HG02759 (cell line): ENCODE measurements around the gene MYO10.
"Not testable (repeated sequence)": the region's sequence is repeated elsewhere in the genome, so short reads cannot be mapped to it uniquely, and the experiment has no call there.

Experiments used
- ATAC-seq: cut with Tn5 transposase; IDR thresholded peaks from one replicate; pipeline ENCODE4 v1.9.1; 2021; ENCODE audit warnings: mild to moderate bottlenecking, moderate library complexity; ENCODE audit not compliant: unreplicated experiment

MYO10 gene

DNA sequence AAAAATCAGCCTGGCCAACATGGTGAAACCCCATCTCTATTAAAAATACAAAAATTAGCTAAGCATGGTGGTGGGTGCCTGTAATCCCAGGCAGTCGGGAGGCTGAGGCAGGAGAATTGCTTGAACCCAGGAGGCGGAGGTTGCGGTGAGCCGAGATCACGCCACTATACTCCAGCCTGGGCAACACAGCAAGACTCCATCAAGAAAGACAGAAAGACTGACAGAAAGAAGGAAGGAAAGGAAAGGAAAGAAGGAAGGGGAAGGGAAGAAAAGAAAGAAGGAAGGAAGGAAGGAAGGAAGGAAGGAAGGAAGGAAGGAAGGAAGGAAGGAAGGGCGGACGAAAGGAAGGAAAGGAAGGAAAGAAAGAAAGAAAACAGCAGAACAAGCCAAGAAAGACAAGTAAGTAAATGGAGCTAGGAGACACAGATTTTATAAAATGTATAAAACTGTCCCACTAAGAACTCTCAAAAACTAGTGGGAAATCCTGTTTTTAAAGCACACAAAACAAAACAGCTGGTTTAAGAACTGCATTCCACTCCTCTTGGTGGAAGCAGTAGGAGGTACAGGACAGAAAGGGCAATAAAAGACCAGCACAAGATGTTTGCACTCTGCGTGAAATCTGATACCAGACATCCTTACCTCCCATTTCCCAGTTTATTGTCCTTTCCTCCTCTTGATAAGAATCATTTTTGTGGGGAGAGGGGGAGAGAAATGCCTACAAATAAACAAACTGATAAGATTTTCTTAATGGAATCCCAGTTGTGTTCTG lies 46.7 kb downstream of the MYO10 start:
- ATAC-seq: no peak

DNA sequence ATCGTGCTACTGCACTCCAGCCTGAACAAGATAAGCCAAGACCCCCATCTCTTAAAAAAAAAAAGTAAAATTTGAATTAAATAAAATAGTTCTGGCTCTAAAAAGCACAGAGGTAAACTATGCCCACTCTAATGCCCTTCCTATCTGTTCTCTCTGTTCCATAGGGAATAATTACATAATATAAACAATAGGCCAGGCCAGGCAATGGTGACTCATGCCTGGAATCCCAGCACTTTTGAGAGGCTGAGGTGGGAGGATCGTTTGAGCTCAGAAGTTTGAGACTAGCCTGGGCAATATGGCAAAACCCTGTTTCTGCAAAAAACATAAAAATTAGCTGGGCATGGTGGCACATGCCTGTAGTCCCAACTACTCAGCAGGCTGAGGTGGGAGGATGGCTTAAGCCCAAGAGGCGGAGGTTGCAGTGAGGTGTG lies 47.4 kb downstream of the MYO10 start:
- ATAC-seq: no peak

DNA sequence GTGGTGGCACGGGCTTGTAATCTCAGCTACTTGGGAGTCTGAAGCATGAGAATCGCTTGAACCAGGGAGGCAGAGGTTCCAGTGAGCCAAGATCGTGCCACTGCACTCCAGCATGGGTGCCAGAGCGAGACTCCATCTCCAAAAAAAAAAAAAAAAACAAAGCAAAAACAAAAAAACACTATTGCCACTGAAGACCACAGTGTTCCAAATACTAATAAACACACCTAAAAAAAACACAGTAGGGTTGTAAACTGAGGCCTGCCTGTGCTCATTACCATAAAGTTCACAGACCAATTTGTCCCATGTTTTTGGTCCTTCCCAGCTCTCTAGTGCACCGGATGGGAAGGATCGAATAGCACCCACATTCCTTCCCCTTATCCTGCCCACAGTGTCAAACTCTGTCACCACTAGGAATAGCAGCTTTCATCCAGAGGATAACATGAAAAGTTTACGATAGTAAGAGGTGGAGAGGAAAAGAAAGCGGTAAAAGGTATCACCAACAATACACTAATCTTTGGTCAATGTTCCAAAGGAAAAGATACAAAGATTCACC lies 49.2 kb downstream of the MYO10 start:
- no peak for ATAC-seq

DNA sequence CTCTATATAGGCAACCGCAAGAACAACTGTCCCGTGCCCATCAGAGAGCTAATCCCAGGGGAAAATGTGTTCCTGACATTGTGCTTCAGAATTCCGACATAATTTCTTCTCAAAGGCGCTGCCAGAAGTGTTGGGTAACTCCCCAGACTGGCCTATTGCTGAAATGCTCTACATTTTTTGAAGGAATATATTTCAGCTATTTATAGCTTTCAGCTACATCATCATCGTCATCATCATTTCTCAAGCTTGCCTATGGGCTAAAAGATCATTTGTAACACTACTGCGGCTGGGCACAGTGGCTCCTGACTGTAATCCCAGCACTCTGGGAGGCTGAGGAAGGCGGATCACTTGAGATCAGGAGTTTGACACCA lies 49.7 kb downstream of the MYO10 start:
- no peak for ATAC-seq

DNA sequence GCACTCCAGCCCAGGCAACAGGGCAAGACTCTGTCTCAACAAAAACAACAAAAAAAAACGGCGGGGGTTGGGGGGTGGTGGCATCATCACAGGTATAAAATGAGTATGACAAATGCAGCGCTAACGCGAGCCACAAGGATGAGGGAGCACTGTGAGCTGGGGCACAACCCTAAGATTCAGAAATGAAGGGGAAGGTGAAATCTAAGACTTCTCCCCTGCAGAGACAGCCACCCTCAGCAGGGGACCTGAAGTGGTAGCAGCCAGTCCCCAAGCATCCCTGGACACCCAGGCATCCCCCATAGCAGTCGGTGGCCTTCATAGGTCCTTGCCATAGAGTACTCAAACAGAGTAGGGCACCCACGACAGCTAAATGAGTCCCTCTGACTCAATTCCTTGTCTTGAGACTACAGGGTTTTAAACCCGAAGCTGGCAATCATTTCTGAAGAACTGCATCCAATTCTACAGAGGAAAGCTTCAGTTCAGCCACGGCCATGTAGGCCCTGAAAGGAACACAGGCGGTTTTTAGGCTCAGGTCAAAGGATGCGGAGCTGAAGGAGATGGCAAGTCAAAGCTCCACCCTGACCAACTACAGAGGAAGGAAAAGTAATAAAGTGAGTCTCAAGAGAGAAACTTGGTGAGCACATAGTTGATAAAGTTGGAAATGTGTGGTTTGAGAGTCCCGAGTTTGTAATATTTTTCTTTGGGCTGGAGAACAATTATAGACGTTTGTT lies 50.3 kb downstream of the MYO10 start:
- ATAC-seq: no peak

DNA sequence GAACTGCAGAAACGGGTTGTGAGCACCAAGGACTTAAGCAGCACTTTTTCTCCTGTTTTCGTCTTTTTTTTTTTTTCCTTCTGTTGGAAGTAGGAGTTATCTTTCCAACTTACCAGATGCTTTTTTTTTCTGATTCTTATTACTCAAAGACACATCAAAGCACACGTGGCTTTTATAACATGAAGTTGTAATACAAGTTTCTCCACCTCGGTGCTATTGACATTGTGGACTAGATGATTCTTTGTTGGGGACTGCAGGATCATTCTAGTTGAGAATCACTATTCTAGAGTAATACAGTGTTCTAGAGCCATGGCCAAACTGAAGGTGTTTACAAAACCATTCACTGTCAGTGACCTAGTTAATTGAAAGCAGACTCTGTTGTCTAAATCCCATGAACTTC lies 51.5 kb downstream of the MYO10 start:
- no peak for ATAC-seq

DNA sequence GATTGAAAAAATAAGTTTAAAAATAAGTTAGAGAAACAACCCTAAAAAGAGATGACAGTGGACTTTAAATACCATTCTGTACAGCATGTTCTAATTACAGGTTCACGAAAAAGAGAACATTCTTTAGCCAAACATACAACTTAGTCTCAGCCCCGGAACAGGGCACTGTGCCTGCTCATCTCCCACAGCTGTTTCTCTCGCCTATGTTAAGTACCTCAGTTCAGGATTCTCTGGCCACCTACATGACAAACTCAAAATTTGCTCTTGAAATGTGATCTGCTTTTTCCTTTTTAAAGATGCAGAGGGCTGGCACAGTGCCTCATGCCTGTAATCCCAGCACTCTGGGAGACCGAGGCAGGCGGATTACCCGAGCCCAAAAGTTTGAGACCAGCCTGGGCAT lies 52.3 kb downstream of the MYO10 start:
- no peak for ATAC-seq

DNA sequence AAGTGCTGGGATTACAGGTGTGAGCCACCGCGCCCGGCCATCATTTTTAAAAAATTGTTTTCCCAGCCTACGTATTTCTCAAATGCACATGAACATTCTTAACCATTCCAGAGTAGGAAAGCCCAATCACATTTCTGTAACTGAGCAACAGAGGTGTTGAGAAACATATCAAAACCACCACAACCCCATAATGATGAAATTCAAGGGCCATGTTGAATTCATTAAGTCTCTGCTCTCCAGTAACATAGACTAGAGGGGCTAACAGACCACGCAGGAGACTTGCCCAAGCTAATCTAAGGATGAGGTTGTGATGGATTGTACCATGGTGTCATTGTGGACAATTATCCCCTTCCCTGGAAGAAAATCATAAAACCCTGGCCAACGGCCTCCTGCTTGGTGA lies 52.9 kb downstream of the MYO10 start:
- ATAC-seq: no peak

DNA sequence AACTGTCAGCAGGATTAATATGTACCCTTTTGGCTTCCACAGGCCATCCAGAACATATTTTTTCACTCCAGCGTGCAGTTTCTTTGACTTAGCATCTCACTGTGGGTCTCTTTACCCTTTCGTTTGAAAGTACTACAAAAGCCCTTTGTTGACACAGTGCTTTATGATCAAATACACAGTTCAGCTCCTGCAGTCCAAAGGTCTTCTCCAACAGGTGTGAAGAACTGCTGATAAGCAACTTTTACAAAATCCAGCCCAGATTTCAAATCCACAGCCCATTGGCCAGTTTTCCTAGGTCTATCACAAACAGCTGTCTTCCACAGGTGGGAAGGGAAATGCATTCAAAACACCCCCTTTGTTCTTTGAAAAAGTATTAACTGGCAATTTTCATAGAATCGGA lies 54.8 kb downstream of the MYO10 start:
- no peak for ATAC-seq

DNA sequence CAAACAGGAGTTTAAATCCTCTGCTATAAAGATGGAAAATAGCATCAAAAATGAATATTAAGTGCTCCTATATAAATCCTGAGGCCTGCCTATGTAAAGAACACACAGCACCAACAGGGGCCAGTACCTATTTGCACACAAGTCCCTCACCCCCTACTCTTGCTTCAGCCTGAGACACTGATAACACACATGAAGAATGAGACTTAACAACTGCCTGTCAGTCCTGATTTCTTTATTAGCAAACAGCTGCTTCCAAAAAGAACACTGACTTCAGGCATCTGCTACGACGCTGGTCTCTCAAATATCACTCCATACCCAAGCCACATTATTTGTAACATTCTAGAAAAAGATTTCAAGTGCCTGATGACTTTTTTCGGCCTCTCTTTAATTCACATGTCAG lies 55.5 kb downstream of the MYO10 start:
- ATAC-seq: no peak

DNA sequence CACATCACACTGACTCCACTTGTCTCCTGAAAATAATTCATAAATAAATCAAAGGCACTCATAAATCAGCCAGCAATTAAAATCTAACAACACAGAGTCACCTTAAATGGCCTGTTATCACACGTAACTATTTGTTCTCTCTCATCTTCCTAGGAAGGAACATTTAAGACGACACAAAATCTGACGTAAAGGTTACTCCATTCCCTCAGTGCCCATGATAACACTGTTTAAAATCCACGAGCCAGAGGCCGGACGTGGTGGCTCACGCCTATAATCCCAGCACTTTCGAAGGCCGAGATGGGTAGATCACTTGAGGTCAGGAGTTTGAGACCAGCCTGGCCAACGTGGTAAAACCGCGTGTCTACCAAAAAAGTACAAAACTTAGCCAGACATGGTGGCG lies 56.4 kb downstream of the MYO10 start:
- ATAC-seq: no peak

DNA sequence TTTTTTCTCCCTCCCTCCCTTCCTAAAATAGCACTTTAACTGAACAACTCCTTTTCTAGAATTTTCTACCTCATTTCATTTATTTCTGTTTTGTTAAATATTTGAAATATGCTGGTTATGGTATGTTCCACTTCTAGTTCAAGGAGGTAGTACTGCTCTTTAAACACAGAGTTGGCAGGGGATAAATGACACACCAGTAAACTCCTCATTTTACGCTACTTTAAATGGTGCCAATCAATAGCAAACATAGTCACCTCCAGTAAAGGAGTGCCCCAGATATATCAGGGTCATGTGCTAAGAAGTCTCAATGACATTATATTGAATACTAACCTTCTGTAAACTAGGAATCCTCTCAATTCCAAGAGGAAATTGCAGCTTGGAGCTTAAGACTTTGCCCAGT lies 56.9 kb downstream of the MYO10 start:
- no peak for ATAC-seq

DNA sequence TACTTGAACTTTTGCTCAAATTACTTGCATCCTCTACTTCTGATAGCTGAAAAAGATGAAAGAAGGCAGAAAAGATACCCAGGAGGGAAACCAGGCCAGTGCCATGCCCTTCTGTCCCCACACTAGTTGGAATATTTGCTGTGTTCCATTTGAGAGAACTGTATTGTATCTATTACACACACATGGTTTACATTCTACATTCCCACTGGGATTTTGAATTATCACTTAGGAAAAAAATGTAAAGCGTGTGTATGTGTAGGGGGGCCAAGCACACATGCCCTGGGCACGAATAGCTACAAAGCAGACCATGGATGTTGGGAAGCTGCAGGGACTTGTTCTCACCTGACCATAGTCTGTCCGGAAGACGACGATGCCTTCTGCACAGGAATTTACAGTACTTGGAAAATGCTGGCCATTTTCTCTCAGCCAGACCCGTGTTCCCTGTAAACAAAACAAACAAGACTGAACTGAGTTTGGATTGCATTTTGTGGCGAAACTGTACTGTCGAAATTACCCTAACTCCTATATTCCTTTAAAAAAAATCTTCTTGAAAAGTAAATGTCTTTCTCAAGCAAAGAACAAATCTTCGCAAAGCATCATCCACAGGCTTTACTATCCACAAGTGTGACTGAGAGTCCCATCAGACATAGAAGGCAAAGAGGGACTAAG lies 58.7 kb downstream of the MYO10 start:
- no peak for ATAC-seq

DNA sequence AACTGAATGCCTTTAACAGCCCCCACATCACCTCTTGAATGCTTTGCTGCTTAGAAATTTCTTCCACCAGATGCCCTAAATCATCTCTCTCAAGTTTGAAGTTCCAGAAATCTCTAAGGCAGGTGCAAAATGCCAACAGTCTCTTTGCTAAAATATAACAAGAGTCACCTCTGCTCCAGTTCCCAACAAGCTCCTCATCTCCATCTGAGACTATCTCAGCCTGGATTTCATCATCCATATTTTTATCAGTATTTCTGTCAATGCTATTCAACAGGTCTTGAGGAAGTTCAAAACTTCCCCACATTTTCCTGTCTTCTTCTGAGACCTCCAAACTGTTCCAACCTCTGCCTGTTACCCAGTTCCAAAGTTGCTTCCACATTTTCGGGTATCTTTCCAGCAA lies 61.7 kb downstream of the MYO10 start:
- ATAC-seq: not testable (repeated sequence)

DNA sequence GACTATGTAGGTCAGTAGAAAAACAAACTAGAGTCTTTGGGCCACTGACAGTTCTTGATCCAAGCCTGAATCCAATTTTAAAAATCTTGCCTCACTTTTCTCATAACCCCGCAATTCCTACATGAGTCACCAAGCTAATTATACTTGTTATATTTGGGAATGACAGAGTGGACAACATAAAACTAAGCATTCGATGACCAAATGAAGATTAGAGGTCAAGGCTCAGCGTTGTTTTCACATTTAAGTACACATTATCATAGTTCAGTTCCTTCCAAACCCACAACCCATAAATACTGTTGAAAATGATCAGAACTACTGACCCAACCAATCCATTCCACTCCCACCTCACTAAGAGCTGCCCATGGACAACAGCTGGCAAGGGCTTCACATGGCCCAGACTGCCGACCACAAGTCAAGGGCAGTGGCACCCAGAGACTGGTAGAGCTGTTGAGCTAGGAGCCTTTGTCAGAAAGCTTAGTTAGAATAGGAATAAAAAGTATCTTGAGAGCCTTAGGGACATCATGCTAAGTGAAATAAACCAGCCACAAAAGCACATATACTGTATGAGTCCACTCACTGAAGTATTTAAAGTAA lies 64.2 kb downstream of the MYO10 start:
- no peak for ATAC-seq

DNA sequence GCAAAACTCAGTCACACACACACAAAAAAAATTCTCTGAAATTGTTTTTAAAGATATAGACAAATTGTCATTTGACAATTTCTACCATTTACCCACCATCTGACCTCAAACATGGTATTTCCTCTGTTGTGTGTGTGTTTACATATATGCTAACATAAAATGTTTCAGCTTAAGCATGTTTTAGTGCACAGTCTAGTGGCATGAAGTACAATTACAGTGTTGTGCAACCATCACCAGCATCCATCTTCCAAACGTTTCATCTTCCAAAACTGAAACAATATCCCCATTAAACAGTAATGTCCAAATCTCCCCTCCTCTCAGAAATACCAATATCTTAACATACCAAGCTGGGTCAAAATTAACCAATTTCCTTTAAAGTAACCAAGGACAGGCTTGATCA lies 65.2 kb downstream of the MYO10 start:
- no peak for ATAC-seq

DNA sequence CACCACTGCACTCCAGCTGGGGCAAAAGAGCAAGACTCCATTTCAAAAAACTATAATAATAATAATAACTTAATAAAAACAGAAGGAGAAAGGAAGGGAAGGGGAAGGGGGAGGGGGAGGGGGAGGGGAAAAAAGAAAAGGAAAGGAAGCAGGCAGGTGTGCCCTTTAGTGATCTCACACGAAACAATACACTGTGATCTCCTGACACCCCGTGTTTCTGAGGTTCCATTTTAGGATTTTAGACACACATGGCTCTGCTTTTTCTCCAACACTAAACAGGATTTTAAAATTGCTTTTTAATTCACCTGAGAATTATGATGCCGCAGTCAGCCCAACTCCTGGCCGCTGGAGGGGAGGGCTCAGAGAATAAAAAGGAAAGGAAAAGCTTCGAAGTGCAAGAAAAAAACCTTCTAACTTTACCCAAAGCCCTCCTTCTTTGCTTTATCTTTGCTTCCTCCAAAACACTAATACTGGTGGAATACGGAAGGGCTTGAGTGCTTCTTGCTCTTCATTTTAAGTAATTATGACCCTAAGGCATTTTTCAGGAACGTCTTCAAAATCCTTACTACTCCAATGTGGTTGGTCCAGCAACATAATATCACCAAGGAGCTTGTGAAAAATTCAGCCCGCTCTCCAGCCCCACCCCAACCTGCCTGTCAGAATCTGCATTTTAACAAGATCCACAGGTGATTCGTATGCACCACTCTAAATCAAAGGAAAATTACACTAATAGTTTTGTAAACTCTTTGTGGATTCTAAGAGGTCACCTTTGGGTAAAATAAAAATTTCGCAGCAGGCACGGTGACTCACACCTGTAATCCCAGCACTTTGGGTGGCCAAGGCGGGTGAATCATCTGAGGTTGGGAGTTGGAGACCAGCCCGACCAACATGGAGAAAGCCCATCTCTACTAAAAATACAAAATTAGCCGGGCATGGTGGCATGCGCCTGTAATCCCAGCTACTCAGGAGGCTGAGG lies 66.0 kb downstream of the MYO10 start:
- ATAC-seq: no peak

DNA sequence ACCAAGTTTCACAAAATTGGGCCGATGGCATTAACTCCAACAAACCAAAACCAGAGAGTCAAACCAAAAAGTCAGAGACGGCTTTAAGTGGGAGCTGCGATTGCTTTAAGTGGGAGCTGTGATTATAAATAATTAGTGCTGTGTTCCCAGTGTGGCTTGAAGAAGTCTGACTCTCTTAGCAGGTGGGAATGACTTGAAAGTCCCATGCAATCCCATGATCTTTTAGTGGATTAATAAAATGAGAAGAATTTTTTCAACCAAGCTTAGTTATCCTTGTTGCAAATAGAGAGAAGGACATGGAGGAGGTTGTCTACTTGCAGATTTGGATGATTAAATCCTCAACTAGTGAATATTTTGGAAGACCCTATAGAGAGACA lies 68.5 kb downstream of the MYO10 start:
- no peak for ATAC-seq

DNA sequence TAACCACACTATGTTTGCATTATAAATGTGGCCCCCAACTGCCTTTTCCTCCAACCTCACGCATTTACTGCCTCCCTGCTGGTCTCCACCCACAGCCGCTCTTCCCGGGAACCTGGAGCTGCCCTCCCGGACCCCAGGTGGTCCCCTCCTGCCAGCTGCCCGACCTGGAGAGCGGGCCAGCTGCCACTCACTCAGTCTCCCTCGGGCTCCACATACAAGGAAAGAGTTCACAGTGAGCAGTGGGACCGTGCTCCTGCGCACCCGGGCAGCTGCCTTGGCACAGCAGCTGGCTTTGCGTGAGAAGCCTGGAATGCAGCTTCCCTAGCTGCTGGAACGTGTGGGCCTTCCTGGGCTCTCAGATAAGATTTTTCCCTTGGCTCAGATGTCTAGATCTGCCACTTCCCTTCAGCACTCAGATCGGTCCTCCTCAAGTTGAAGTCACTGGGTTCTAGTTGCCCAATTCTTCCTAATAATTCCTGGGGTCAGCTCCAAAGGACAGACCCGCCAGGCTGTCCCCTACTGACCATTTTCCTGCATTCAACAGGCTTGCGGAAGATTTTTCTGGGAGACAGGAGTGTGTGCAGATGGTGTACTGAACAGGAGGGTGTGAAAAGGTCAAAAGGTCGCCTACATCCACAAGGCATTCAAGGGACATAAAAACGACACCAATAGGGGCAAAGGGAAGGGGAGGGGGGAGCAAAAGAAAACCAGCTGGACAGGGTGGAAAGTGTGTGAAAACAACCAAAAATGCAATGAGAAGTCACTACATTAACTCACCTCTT lies 69.1 kb downstream of the MYO10 start:
- ATAC-seq: no peak

DNA sequence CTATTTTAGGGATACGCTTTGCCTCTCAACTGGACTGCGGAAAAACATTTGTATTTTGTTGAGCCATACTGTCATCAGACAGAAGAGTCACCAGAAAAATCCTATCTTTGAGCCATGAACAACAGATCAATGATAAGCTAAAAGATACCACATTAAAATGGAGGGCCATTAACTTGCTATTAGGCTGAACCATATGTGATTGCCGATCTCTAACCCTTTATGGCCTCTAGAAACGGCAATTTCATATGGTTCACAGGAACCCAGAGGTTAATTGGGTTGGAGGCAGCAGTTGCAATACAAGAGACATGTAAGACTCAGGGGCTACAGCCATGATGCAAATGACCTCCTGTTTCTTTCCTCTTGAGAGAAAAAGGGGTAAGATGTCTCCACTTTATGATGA lies 69.8 kb downstream of the MYO10 start:
- no peak for ATAC-seq
